22Rv1 (cell line): ENCODE results near the gene SFXN4.
"Not testable (repeated sequence)": the region's sequence is repeated elsewhere in the genome, so short reads cannot be mapped to it uniquely, and the experiment has no call there.

ENCODE experiments used
- H3K27ac ChIP-seq: fragments of 450-650 bp; 2 replicates; pipeline ENCODE4 v1.5.1; 2017
- ZFX ChIP-seq: fragments of 450-650 bp; IDR thresholded peaks from 2 replicates; pipeline ENCODE4 v1.6.1; 2017; ENCODE audit warnings: antibody characterized with exemption, borderline replicate concordance
- TF ChIP-seq, protein P1 (sequence below): fragments of 450-650 bp; IDR thresholded peaks from 2 replicates; pipeline ENCODE4 v1.5.1; 2017; ENCODE audit warnings: mild to moderate bottlenecking

The SFXN4 gene

DNA sequence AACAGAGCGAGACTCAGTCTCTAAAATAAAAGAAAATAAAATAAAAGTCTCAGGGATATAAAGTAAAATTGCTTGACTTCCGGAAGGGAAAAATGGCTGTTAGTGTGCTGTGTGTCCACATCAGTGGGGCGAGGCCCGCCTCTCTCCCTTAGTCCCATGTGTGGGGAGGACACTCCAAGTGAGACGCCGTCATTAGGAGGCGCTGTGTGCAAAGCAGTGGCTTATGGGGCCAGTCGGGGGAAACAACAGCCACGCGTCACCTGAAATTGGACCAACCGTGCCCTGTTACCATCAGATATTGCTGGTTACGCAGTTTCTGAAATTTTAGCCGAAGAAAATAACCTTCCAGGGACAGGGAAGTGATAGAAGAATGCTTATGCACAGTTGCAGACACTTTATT lies 15.8 kb downstream of the SFXN4 start:
- no peak overlapping the region for H3K27ac ChIP-seq
- TF ChIP-seq ZFX: no peak
- TF ChIP-seq, protein P1, sequence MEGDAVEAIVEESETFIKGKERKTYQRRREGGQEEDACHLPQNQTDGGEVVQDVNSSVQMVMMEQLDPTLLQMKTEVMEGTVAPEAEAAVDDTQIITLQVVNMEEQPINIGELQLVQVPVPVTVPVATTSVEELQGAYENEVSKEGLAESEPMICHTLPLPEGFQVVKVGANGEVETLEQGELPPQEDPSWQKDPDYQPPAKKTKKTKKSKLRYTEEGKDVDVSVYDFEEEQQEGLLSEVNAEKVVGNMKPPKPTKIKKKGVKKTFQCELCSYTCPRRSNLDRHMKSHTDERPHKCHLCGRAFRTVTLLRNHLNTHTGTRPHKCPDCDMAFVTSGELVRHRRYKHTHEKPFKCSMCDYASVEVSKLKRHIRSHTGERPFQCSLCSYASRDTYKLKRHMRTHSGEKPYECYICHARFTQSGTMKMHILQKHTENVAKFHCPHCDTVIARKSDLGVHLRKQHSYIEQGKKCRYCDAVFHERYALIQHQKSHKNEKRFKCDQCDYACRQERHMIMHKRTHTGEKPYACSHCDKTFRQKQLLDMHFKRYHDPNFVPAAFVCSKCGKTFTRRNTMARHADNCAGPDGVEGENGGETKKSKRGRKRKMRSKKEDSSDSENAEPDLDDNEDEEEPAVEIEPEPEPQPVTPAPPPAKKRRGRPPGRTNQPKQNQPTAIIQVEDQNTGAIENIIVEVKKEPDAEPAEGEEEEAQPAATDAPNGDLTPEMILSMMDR: 0 out of 2 replicates have a peak, but pooled peaks have one; percentile 9

DNA sequence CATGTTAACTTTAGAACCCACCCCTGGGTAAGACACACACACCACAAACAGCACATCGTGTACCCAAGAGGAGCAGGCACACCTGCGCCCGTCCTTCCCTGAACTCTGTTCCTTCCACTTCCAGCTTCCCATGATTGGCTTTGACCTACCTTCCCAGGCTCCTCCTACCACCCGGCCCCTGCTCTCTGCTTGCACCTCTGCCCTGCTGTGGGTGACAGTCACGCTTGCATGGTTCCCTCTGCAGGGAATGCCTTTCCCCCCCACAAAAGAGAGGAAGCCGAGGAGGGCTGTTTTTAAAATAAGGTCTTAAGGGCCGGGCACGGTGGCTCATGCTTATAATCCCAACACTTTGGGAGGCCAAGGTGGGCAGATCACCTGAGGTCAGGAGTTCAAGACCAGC lies 16.4 kb downstream of the SFXN4 start:
- TF ChIP-seq ZFX: no peak
- TF ChIP-seq, protein P1: no peak
- no peak overlapping the region for H3K27ac ChIP-seq

DNA sequence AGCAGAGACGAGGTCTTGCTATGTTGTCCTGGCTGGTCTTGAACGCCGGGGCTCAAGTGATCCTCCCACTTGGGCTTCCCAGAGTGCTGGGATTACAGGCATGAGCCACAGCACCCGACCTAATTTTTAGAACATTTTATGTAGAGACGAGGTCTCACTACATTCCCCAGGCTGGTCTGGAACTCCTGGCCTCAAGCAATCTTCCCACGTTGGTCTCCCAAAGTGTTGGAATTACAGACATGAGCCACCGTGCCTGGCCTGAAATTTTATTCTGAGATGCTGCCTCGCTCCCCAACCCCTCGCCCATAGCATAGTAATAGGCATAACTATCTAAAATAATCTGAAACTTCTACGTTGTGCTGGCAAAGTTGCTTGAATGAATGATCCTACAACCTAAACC lies 21.9 kb downstream of the SFXN4 start:
- H3K27ac ChIP-seq: no peak overlapping the region
- TF ChIP-seq, protein P1: no peak
- no peak for TF ChIP-seq ZFX

DNA sequence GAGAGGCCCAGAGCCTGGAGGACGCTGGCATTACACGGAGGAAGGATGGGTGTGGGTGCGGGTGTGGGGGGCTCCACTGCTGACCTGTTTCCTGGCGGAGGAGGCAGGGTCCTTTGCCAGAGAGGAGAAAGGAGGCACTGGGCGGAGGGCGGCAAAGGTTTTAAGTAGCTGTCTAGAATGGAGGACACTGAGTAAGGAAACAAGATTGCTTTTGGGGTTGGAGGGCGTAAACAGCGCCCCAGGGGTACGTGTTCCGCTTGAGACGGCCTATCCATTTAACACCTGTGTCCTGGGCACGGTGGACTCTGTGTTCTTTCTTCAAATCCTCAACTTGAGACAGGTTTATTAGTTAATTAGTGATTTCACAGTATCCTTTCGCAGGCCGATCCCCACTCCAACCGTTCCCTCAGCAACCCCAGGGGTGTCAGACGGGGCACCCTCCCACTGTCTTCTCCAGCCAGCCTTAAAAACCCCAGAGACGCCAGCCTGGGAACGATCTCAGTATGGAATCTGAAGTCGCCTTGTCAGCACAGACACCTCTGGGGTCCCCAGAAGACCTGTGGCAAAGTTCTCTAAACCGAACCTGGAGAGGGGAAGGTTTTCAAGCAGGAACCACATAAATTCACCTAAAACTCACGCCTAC lies 24.8 kb downstream of the SFXN4 start:
- TF ChIP-seq, protein P1: no peak
- no peak for TF ChIP-seq ZFX
- H3K27ac ChIP-seq: no peak overlapping the region

DNA sequence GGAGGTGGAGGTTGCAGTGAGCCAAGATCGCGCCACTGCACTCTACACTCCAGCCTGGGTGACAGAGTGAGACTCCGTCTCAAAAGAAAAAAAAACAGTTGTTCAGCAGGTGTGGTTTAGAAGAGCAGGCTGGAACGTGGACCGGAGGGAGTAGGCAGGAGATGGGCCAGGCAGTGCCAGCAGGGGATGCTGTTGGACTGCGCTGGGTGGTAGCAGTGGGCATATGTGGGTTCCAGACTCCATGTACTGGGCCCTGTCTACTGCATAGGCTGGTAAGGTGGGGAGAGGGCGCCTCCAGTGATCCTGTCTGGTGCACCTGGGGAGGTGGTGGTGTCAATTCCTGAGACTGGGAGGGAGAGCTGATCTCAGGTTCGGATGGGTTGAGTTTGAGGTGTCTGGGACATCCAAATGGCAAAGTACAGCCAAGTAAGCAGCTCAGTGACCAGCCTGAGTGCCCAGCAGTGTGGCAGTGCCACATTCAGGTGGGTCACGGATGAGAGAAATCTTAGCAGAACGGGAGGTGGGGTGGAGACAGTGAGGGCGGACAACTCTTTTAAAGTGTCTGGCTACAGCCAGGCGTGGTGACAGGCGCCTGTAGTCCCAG lies 25.9 kb downstream of the SFXN4 start:
- TF ChIP-seq, protein P1: peak; percentile 50
- no peak for TF ChIP-seq ZFX
- no peak overlapping the region for H3K27ac ChIP-seq

DNA sequence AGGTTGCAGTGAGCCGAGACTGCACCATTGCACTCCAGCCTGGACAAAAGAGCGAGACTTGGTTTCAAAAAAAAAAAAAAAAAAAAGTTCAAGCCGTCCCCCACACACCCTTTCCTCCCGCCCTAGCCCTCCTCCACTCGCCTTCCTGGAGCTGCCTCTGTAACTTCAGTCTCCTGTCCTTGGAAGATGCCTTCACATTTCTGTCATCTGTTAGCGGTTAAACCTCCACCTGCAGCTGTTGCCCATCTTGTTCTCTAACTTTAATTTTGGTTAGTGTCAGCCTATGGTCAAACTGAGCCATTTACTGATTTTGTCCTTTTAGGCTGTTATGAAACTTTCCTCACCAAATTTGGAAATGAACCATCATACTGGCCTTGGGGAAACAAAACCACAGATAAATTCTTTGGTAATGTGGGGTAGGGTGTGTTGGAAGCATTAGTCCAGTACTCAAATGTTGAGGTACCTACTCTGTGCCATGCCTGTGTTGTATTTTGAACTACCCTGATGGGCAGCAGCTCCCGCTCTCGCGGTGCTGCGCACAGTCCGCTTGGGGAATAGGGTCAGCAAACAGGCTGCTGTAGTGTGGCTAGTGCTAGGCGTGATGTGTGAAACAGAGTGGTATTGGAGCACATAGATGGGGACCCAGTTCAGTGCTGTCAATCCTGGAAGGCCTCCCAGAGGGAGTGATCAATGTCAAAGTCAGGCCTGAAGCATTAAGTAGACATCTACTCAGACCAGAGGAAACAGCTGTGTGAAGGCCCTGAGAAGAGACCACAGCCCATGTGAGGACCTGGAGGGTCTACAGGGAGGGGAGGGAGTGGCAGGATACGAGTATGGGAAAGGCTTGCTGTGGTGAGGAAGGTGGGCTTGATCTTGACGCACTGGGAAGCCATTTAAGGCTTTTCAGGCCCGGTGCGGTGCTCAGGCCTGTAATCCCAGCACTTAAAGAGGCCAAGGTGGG lies 26.9 kb downstream of the SFXN4 start:
- no peak for TF ChIP-seq ZFX
- TF ChIP-seq, protein P1: no peak
- no peak overlapping the region for H3K27ac ChIP-seq

DNA sequence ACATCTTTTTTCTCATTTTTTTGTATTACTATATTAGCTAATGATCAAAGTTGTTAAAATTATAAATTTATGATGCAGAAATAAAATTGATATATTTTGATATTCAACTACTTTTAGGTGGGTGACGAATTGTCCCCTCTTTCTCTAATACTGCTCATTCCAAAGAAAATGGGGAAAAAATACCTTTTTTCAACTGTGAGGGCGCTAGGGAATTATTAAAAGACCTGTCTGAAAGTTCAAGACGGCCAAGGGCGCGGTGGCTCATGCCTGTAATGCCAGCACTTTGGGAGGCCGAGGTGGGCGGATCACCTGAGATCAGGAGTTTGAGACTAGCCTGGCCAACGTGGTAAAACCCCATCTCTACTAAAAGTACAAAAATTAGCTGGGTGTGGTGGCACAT lies 27.6 kb downstream of the SFXN4 start:
- H3K27ac ChIP-seq: not testable (repeated sequence)
